Trophoblast cell (in vitro differentiated cells and primary cell): ENCODE measurements around the gene NME5.

Source experiments
- DNase-seq, 2 donors: peaks; one replicate each; pipeline ENCODE4 v3.0.0-alpha.2; 2016
- H2AFZ ChIP-seq: 2 replicates; pipeline ENCODE4 v1.6.1; 2013; ENCODE audit warnings: low read length, moderate library complexity, mild to moderate bottlenecking; ENCODE audit not compliant: insufficient read depth, poor library complexity
- H2AK5ac ChIP-seq: 2 replicates; pipeline ENCODE4 v1.6.1; 2013; ENCODE audit warnings: mild to moderate bottlenecking, low read length
- H2BK120ac ChIP-seq: 2 replicates; pipeline ENCODE4 v1.6.1; 2013; ENCODE audit warnings: low read length, mild to moderate bottlenecking, moderate library complexity; ENCODE audit not compliant: insufficient read depth, poor library complexity
- H2BK12ac ChIP-seq: 2 replicates; pipeline ENCODE4 v1.6.1; 2013; ENCODE audit warnings: mild to moderate bottlenecking, low read length, moderate library complexity
- H2BK5ac ChIP-seq: 2 replicates; pipeline ENCODE4 v1.6.1; 2013; ENCODE audit warnings: low read length, low read depth, moderate library complexity, mild to moderate bottlenecking; ENCODE audit not compliant: poor library complexity
- H3K14ac ChIP-seq: 2 replicates; pipeline ENCODE4 v1.6.1; 2013; ENCODE audit warnings: mild to moderate bottlenecking, low read length
- H3K18ac ChIP-seq: 2 replicates; pipeline ENCODE4 v1.6.1; 2013; ENCODE audit warnings: mild to moderate bottlenecking, low read length
- H3K23ac ChIP-seq: 2 replicates; pipeline ENCODE4 v1.6.1; 2013; ENCODE audit warnings: low read length
- H3K27ac ChIP-seq: 2 replicates; pipeline ENCODE4 v1.5.1; 2013; ENCODE audit warnings: low read depth, mild to moderate bottlenecking, inconsistent platforms, low read length, moderate library complexity
- H3K27me3 ChIP-seq: 2 replicates; pipeline ENCODE4 v1.6.1; 2013; ENCODE audit warnings: inconsistent platforms, mild to moderate bottlenecking, low read length, moderate library complexity; ENCODE audit not compliant: insufficient read depth
- H3K36me3 ChIP-seq, 2 experiments: 1 replicate in 1 of 2; 2 replicates in 1 of 2; pipeline ENCODE4 v1.6.1; 2013; ENCODE audit warnings: low read length in 2 of 2, mild to moderate bottlenecking in 2 of 2, moderate library complexity in 1 of 2; ENCODE audit not compliant: insufficient read depth in 2 of 2, control insufficient read depth in 1 of 2
- H3K4ac ChIP-seq: 2 replicates; pipeline ENCODE4 v1.6.1; 2013; ENCODE audit warnings: low read depth, mild to moderate bottlenecking, low read length, moderate library complexity
- H3K4me1 ChIP-seq, 2 experiments: 1 replicate in 1 of 2; 2 replicates in 1 of 2; pipeline ENCODE4 v1.6.1; 2013; ENCODE audit warnings: low read length in 2 of 2, mild to moderate bottlenecking in 2 of 2, moderate library complexity in 1 of 2; ENCODE audit not compliant: insufficient read depth in 2 of 2, control insufficient read depth in 1 of 2
- H3K4me2 ChIP-seq: 2 replicates; pipeline ENCODE4 v1.6.1; 2013; ENCODE audit warnings: inconsistent platforms, mild to moderate bottlenecking, low read length, moderate library complexity
- H3K4me3 ChIP-seq: 2 replicates; pipeline ENCODE4 v1.5.1; 2013; ENCODE audit warnings: mild to moderate bottlenecking, low read depth, low read length, inconsistent platforms
- H3K79me1 ChIP-seq: one replicate; pipeline ENCODE4 v1.6.1; 2013; ENCODE audit warnings: low read length
- H3K79me2 ChIP-seq: 2 replicates; pipeline ENCODE4 v1.6.1; 2013; ENCODE audit warnings: low read length, mild to moderate bottlenecking; ENCODE audit not compliant: control insufficient read depth, insufficient read depth, poor library complexity
- H3K9ac ChIP-seq: 2 replicates; pipeline ENCODE4 v1.6.1; 2013; ENCODE audit warnings: mild to moderate bottlenecking, low read length
- H3K9me3 ChIP-seq: 2 replicates; pipeline ENCODE4 v1.6.1; 2013; ENCODE audit warnings: low read depth, mild to moderate bottlenecking, control low read depth, inconsistent platforms, low read length; ENCODE audit not compliant: insufficient read depth
- H4K12ac ChIP-seq: 2 replicates; pipeline ENCODE4 v1.6.1; 2013; ENCODE audit warnings: low read depth, mild to moderate bottlenecking, low read length, moderate library complexity
- H4K8ac ChIP-seq: 2 replicates; pipeline ENCODE4 v1.6.1; 2013; ENCODE audit warnings: low read depth, mild to moderate bottlenecking, low read length, moderate library complexity
- H4K91ac ChIP-seq: one replicate; pipeline ENCODE4 v1.6.1; 2013; ENCODE audit warnings: low read depth, mild to moderate bottlenecking, low read length, moderate library complexity
- WGBS: extraction: QIAGEN DNeasy Blood & Tissue Kit; methylation state at CpG from one replicate; pipeline ENCODE4 v1.1.7; 2013; ENCODE audit warnings: missing lambda C conversion rate; ENCODE audit not compliant: insufficient read length, insufficient coverage; ENCODE audit errors: extremely low coverage; 5-methylcytosine and 5-hydroxymethylcytosine counted together

NME5 gene

GRCh38 chr5:138115254-138115653 is 24.0 kb downstream of the NME5 start:
- no peak overlapping the region for H4K8ac ChIP-seq
- no peak overlapping the region for H4K91ac ChIP-seq
- no peak overlapping the region for H2AK5ac ChIP-seq
- H3K9ac ChIP-seq: no peak overlapping the region
- no peaks in the 10 kb centered on the region for H3K79me1 ChIP-seq
- no peaks in the 10 kb centered on the region for H3K27me3 ChIP-seq
- no peak overlapping the region for H3K4ac ChIP-seq
- H3K18ac ChIP-seq: no peak overlapping the region
- H3K36me3 ChIP-seq: no peaks in the 10 kb centered on the region
- DNase-seq: no peak
- no peak overlapping the region for H2BK5ac ChIP-seq
- H3K14ac ChIP-seq: no peak overlapping the region
- H4K12ac ChIP-seq: no peak overlapping the region
- H2AFZ ChIP-seq: no peak overlapping the region
- H3K9me3 ChIP-seq: no peaks in the 10 kb centered on the region
- H3K23ac ChIP-seq: no peak overlapping the region
- H3K79me2 ChIP-seq: no peaks in the 10 kb centered on the region
- no peak overlapping the region for H2BK120ac ChIP-seq
- no peaks in the 10 kb centered on the region for H3K4me1 ChIP-seq
- no peak overlapping the region for H3K27ac ChIP-seq
- H3K4me3 ChIP-seq: no peak overlapping the region
- H2BK12ac ChIP-seq: no peak overlapping the region
- no peak overlapping the region for H3K4me2 ChIP-seq

- Histone ChIP-seq H3K79me1 (no peaks in the 10 kb centered on the region), H2AFZ (no peak overlapping the region), H4K8ac (no peak overlapping the region), H3K4me1 (no peaks in the 10 kb centered on the region), H3K4ac (no peak overlapping the region), H2BK12ac (no peak overlapping the region), H3K36me3 (no peaks in the 10 kb centered on the region), H3K18ac (no peak overlapping the region), H4K12ac (no peak overlapping the region), H3K14ac (no peak overlapping the region), H2BK5ac (no peak overlapping the region), H3K23ac (no peak overlapping the region), H3K27ac (no peak overlapping the region), H3K27me3 (no peaks in the 10 kb centered on the region), H3K9me3 (no peaks in the 10 kb centered on the region), H3K4me2 (no peak overlapping the region), H2BK120ac (no peak overlapping the region), H3K9ac (no peak overlapping the region), H3K79me2 (no peaks in the 10 kb centered on the region), H3K4me3 (no peak overlapping the region), H2AK5ac (no peak overlapping the region), H4K91ac (no peak overlapping the region)
- WGBS: no CpG with 5 or more reads among the region's 1 CpG
- DNase-seq: peak in 1 of 2 donors; percentile 55
Observed at GRCh38 chr5:138111937-138112336, 27.3 kb downstream of the NME5 start.

GRCh38 chr5:138111181-138111580 is 28.0 kb downstream of the NME5 start:
- Histone ChIP-seq H3K9me3 (no peaks in the 10 kb centered on the region), H2BK12ac (no peak overlapping the region), H4K12ac (no peak overlapping the region), H3K4ac (no peak overlapping the region), H3K79me2 (no peaks in the 10 kb centered on the region), H2AK5ac (no peak overlapping the region), H3K14ac (no peak overlapping the region), H2BK120ac (no peak overlapping the region), H2AFZ (no peak overlapping the region), H2BK5ac (no peak overlapping the region), H3K4me2 (no peak overlapping the region), H4K8ac (no peak overlapping the region), H3K4me1 (no peaks in the 10 kb centered on the region), H3K4me3 (no peak overlapping the region), H3K36me3 (no peaks in the 10 kb centered on the region), H3K27me3 (no peaks in the 10 kb centered on the region), H3K18ac (no peak overlapping the region), H3K27ac (no peak overlapping the region), H3K9ac (no peak overlapping the region), H3K23ac (no peak overlapping the region), H3K79me1 (no peaks in the 10 kb centered on the region), H4K91ac (no peak overlapping the region)
- DNase-seq: no peak
- WGBS: no CpG with 5 or more reads among the region's 4 CpGs

- Histone ChIP-seq H2BK12ac (no peak overlapping the region), H3K27me3 (no peaks in the 10 kb centered on the region), H4K8ac (no peak overlapping the region), H3K4me1 (no peaks in the 10 kb centered on the region), H3K4ac (no peak overlapping the region), H3K27ac (no peak overlapping the region), H4K12ac (no peak overlapping the region), H3K9me3 (no peaks in the 10 kb centered on the region), H2AK5ac (no peak overlapping the region), H3K23ac (no peak overlapping the region), H3K4me2 (no peak overlapping the region), H3K36me3 (no peaks in the 10 kb centered on the region), H3K14ac (no peak overlapping the region), H3K4me3 (no peak overlapping the region), H2AFZ (no peak overlapping the region), H3K18ac (no peak overlapping the region), H3K79me1 (no peaks in the 10 kb centered on the region), H2BK5ac (no peak overlapping the region), H3K79me2 (no peaks in the 10 kb centered on the region), H2BK120ac (no peak overlapping the region), H4K91ac (no peak overlapping the region), H3K9ac (no peak overlapping the region)
- WGBS: no CpG with 5 or more reads among the region's 4 CpGs
- DNase-seq: no peak
Observed at GRCh38 chr5:138110266-138110963, 28.8 kb downstream of the NME5 start.
